Thyroid gland (tissue), 4 donors: ENCODE data around the gene KCNJ10. TPM values are rescaled to one million over a fixed set of nuclear protein-coding genes. Genes with fewer than 3 reads are reported as not detected.

Source experiments
- DNase-seq, 2 donors: peaks; one replicate each; pipeline ENCODE4 v3.0.0-alpha.2; 2019
- H3K27ac ChIP-seq, 3 donors: fragments of 200-600 bp; sonication (generic); 1 replicate in 2 of 3; 2 replicates in 1 of 3; pipeline ENCODE4 v1.5.1; 2016 to 2019; ENCODE audit warnings: mild to moderate bottlenecking in 1 of 3, moderate library complexity in 1 of 3
- H3K27me3 ChIP-seq: fragments of 200-600 bp; sonication (generic); one replicate; pipeline ENCODE4 v1.5.1; 2019
- H3K36me3 ChIP-seq, 2 donors: fragments of 200-600 bp; sonication (generic); one replicate each; pipeline ENCODE4 v1.5.1; 2016 to 2019
- H3K4me1 ChIP-seq, 2 donors: fragments of 200-600 bp; sonication (generic); one replicate each; pipeline ENCODE4 v1.5.1; 2017 to 2019
- H3K4me3 ChIP-seq, 3 donors: fragments of 200-600 bp; sonication (generic); replicated peaks in 1 of 3; 1 replicate in 2 of 3; 2 replicates in 1 of 3; pipeline ENCODE4 v1.5.1; 2016; ENCODE audit warnings: mild to moderate bottlenecking in 1 of 3
- H3K9me3 ChIP-seq: fragments of 200-600 bp; sonication (generic); one replicate; pipeline ENCODE4 v1.5.1; 2017
- CTCF ChIP-seq, 6 experiments: fragments of 200-600 bp in 3 of 6; fragments of 450-650 bp in 3 of 6; sonication (generic) in 3 of 6; IDR thresholded peaks; one replicate each; pipeline ENCODE4 v1.5.1; 2016 to 2019; ENCODE audit warnings: antibody characterized with exemption in 6 of 6, mild to moderate bottlenecking in 2 of 6, inconsistent platforms in 1 of 6, moderate library complexity in 1 of 6
- POLR2A ChIP-seq, 2 donors: fragments of 450-650 bp; IDR thresholded peaks; one replicate each; pipeline ENCODE4 v1.6.1; 2017; ENCODE audit warnings: antibody characterized with exemption in 2 of 2, mild to moderate bottlenecking in 2 of 2, moderate library complexity in 1 of 2
- WGBS, 2 donors: methylation state at CpG; one replicate each; pipeline ENCODE4 v1.1.5; 2017; 5-methylcytosine and 5-hydroxymethylcytosine counted together
- intact Hi-C: fragments of 100-400 bp; cut with DNase I; formaldehyde crosslinking; loops from one replicate; pipeline ENCODE4 v1.15.1; 2023
- total RNA-seq, 4 donors: library from RNA; depleted of rRNA; stranded (reverse); fragments of >200 nt; gene quantifications; one replicate each; pipeline ENCODE4 v1.2.3, GENCODE V29; 2016

The KCNJ10 gene
- total RNA-seq, 4 donors from 2014 or later, result 0.13 to 0.45 (median 0.33) TPM; not detected in 1

- intact Hi-C loops, result loop anchor here (5.0 to 10.0 kb wide), 2 partner anchors 91 to 154 kb away; partner anchors contain the start of gene CASQ1
- Histone ChIP-seq H3K4me3 (no peak overlapping the region), H3K36me3 (no peaks in the 10 kb centered on the region), H3K4me1 (peaks cover 31 to 56% of the 10 kb centered on the region in 2 donors), H3K27me3 (no peaks in the 10 kb centered on the region), H3K9me3 (no peaks in the 10 kb centered on the region), H3K27ac (peak overlapping the region; percentile 93 to 97 (median 96))
- TF ChIP-seq CTCF (IDR thresholded peaks at IDR 0.05) (peak; percentile 75 to 97 (median 91)), POLR2A (IDR thresholded peaks at IDR 0.05) (peak in 1 of 2 donors; percentile 58)
- 19 to 24% methylated on average over 11 to 13 of the region's 13 CpGs for WGBS, 2 donors
- peak; percentile 92 for DNase-seq
Observed at GRCh38 chr1:160101037-160101716, 31.2 kb upstream of the KCNJ10 start.

GRCh38 chr1:160099716-160100375 lies 29.9 kb upstream of the KCNJ10 start:
- no peak for TF ChIP-seq POLR2A (IDR thresholded peaks at IDR 0.05)
- no peak for TF ChIP-seq CTCF (IDR thresholded peaks at IDR 0.05)
- intact Hi-C loops, result loop anchor here (5.0 to 10.0 kb wide), 4 partner anchors 92 to 185 kb away; partner anchors contain the start of genes CASQ1, PEX19 and TAGLN2

GRCh38 chr1:160098852-160099561 lies 29.0 kb upstream of the KCNJ10 start:
- WGBS, 2 donors, result 11 to 14% methylated on average over 6 to 11 of the region's 40 CpGs
- peak; percentile 97 to 98 for DNase-seq
- Histone ChIP-seq H3K4me1 (peaks cover 31 to 56% of the 10 kb centered on the region in 2 donors), H3K9me3 (no peaks in the 10 kb centered on the region), H3K27me3 (no peaks in the 10 kb centered on the region), H3K4me3 (peak overlapping the region in 2 of 3 donors; percentile 5 to 35), H3K27ac (peak overlapping the region; percentile 93 to 97 (median 96)), H3K36me3 (peaks cover 0 to 5% of the 10 kb centered on the region in 2 donors)
- intact Hi-C loops, result loop anchor here (10.0 kb wide), 2 partner anchors 174 to 186 kb away; partner anchors contain the start of genes PEX19 and TAGLN2
- TF ChIP-seq CTCF (IDR thresholded peaks at IDR 0.05), result peak in 1 of 6 experiments; percentile 7
- TF ChIP-seq POLR2A (IDR thresholded peaks at IDR 0.05), result peak; percentile 25 to 83

More at GRCh38 chr1:160099716-160100375, 29.9 kb upstream of the KCNJ10 start:
- no peaks in the 10 kb centered on the region for H3K27me3 ChIP-seq
- WGBS, 2 donors, result 89 to 95% methylated on average over 2 of the region's 2 CpGs
- peaks cover 31 to 61% of the 10 kb centered on the region in 2 donors for H3K4me1 ChIP-seq
- no peak for DNase-seq
- H3K9me3 ChIP-seq, result no peaks in the 10 kb centered on the region
- H3K4me3 ChIP-seq, result no peak overlapping the region
- H3K27ac ChIP-seq, result peak overlapping the region; percentile 93 to 97 (median 96)
- H3K36me3 ChIP-seq, result peaks cover 0 to 2% of the 10 kb centered on the region in 2 donors

- peak within 1 kb of the TSS; percentile 93 to 97 (median 96) for H3K27ac ChIP-seq
- no peaks in the 10 kb centered on the region for H3K9me3 ChIP-seq
- H3K4me3 ChIP-seq, result peak within 1 kb of the TSS; percentile 50 to 75 (median 65)
- H3K4me1 ChIP-seq, result peaks cover 31 to 55% of the 10 kb centered on the region in 2 donors
- DNase-seq, result peak; percentile 94 to 95
- peaks cover 0 to 5% of the 10 kb centered on the region in 2 donors for H3K36me3 ChIP-seq
- H3K27me3 ChIP-seq, result no peaks in the 10 kb centered on the region
- TF ChIP-seq CTCF (IDR thresholded peaks at IDR 0.05) (no peak), POLR2A (IDR thresholded peaks at IDR 0.05) (peak in 1 of 2 donors; percentile 22)
- WGBS, 2 donors, result 2 to 24% methylated on average over 5 to 29 of the region's 64 CpGs
- intact Hi-C loops, result loop anchor here (10.0 kb wide), 2 partner anchors 173 to 187 kb away; partner anchors contain the start of genes PEX19 and TAGLN2
Observed at GRCh38 chr1:160097911-160098851, 28.2 kb upstream of the KCNJ10 start, which contains the start of gene IGSF8. TSS of gene IGSF8 (minus strand) at chr1:160098619. CDS start at chr1:160098472, 147 bp downstream.
